Measurements from ENCODE around the gene DLGAP4. TPM values are rescaled to one million over a fixed set of nuclear protein-coding genes. Genes with fewer than 3 reads are reported as not detected.
A peak's percentile ranks its signal among the peaks of the same experiment; 100 is the strongest.

The DLGAP4 gene
- total RNA-seq (10 to 100 TPM; 40.6 to 74.4 (median 60.7) TPM), polyA plus RNA-seq (10 to 100 TPM; 34.0 to 56.0 TPM)
- long read RNA-seq, donor 1, partial matches to known transcripts, result 4 of 23 reads
- long read RNA-seq, donor 1, other reads (novel, unspliced or antisense), result 16 of 23 reads
- long read RNA-seq, donor 2, partial matches to known transcripts, result 2 of 31 reads
- long read RNA-seq, donor 2, other reads (novel, unspliced or antisense), result 25 of 31 reads
- long read RNA-seq, donor 3, partial matches to known transcripts, result 6 of 31 reads
- long read RNA-seq, donor 3, other reads (novel, unspliced or antisense), result 21 of 31 reads

DNA sequence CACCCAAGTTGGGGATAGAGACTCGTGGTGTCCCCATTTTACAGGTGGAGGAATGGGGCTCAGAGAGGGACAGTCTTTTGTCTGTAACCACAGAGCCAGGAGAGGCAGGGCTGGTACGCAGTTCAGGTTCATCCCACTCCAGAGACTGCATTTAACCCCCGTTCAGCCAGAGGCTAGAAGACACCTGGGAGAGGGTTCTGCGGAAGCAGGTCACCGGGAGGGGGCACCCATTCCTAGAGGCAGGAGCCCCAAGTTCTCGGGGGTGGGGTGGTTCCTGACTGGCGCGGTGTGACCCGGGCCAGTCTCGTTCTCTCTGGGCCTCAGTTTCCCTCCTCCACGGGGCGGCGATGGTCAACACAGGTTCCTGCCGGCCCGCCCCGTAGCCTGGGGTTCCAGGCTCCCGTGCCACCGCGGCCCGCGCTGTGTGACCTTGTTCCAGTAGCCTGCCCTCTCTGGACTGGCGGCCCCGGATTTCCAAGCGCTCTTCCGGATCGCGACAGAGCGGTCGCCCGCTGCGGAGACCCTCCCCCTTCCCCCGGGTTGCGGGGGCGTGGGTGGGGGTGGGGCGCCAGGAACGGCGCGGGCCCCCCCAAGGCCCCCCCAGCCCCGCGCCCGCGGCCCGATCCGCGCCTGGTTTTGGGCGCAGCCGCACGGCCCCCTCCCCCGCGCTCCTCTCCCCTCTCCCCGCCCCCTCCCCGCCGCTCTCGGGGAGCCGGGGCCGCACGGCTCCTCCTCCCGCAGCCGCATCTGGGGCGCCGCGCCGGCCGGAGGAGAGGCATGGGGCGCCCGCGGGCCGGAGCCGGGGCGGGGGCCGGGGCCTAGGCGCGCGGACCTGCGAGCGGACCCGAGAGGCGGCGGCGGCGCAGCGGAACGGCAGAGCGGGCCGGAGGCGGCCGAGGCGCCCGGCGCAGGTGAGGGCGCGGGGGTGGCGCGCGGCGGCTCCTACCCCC is at the start of gene DLGAP4:
Gene DLGAP4 (plus strand): TSS at position 738 of the 950 bp plus-strand sequence. CDS start 125,379 bp downstream, outside the sequence.
- Histone ChIP-seq H3K9me3 (no peaks in the 10 kb centered on the region), H3K36me3 (no peaks in the 10 kb centered on the region), H3K4me1 (peaks cover 0 to 13% (median 7%) of the 10 kb centered on the region in 9 donors), H3K4me3 (peak within 1 kb of the TSS in 7 of 10 donors; percentile 8 to 33 (median 25)), H3K27me3 (peaks cover 24 to 96% (median 94%) of the 10 kb centered on the region in 7 donors), H3K27ac (no peak within 1 kb of the TSS)
- ATAC-seq (no peak), DNase-seq (no peak)
- TF ChIP-seq, protein P1, sequence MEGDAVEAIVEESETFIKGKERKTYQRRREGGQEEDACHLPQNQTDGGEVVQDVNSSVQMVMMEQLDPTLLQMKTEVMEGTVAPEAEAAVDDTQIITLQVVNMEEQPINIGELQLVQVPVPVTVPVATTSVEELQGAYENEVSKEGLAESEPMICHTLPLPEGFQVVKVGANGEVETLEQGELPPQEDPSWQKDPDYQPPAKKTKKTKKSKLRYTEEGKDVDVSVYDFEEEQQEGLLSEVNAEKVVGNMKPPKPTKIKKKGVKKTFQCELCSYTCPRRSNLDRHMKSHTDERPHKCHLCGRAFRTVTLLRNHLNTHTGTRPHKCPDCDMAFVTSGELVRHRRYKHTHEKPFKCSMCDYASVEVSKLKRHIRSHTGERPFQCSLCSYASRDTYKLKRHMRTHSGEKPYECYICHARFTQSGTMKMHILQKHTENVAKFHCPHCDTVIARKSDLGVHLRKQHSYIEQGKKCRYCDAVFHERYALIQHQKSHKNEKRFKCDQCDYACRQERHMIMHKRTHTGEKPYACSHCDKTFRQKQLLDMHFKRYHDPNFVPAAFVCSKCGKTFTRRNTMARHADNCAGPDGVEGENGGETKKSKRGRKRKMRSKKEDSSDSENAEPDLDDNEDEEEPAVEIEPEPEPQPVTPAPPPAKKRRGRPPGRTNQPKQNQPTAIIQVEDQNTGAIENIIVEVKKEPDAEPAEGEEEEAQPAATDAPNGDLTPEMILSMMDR (IDR thresholded peaks at IDR 0.05), result no peak
- WGBS, 2 donors, result 2 to 3% methylated on average over 36 to 93 of the region's 96 CpGs
- intact Hi-C loops (cut with DNase I), result no loop called here

GRCh38 chr20:36259177-36260061 is 46.7 kb upstream of the DLGAP4 start:
- Histone ChIP-seq H3K4me1 (no peaks in the 10 kb centered on the region), H3K27me3 (peaks cover 0 to 5% (median 0%) of the 10 kb centered on the region in 7 donors), H3K4me3 (no peak overlapping the region), H3K36me3 (peaks cover 0 to 34% (median 13%) of the 10 kb centered on the region in 9 donors), H3K27ac (no peak overlapping the region), H3K9me3 (no peaks in the 10 kb centered on the region)
- DNase-seq (no peak), ATAC-seq (no peak)
- WGBS, 2 donors, result 55 to 58% methylated on average over 16 of the region's 16 CpGs
- TF ChIP-seq, protein P1 (IDR thresholded peaks at IDR 0.05), result no peak
- intact Hi-C loops (cut with DNase I), result loop anchor here in 1 of 10 donors (5.0 kb wide), 1 partner anchor 153 kb away; no protein-coding TSS in a partner anchor

DNA sequence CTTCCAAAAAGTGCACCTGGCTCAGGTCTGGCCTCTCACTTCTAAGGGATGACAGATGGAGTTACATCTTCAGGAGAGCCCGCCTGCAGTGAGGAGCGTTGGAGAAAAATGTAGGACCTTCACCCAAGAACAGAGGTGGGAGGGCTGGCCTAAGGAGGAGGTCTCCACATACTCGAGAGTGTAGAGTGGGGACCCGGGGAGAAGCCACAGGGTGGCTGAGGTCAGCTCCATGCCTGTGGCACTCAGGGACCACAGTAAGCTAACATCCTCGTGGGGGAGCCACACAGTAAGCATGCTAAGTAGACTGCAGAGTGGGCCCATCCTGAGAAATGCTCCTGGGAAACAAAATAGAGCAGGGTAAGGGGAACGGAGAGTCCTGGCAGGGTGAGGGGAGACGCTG is 45.8 kb upstream of the DLGAP4 start:
- DNase-seq, result no peak
- H3K4me1 ChIP-seq, result no peaks in the 10 kb centered on the region
- WGBS, 2 donors, result 63 to 65% methylated on average over 7 of the region's 7 CpGs
- H3K36me3 ChIP-seq, result peaks cover 0 to 25% (median 13%) of the 10 kb centered on the region in 9 donors
- intact Hi-C loops (cut with DNase I), result loop anchor here in 1 of 10 donors (5.0 kb wide), 1 partner anchor 152 kb away; no protein-coding TSS in a partner anchor
- H3K27ac ChIP-seq, result no peak overlapping the region
- no peaks in the 10 kb centered on the region for H3K9me3 ChIP-seq
- no peak for ATAC-seq
- peaks cover 0 to 5% (median 0%) of the 10 kb centered on the region in 7 donors for H3K27me3 ChIP-seq
- TF ChIP-seq, protein P1 (IDR thresholded peaks at IDR 0.05), result no peak
- H3K4me3 ChIP-seq, result no peak overlapping the region

All from heart right ventricle (tissue), 16 donors.